ENCODE data around the gene SVEP1. TPM values are rescaled to one million over a fixed set of nuclear protein-coding genes. Genes with fewer than 3 reads are reported as not detected.

The SVEP1 gene
- total RNA-seq, 2 experiments from 2014 or later, result not detected

GRCh38 chr9:110571801-110572483 is 7.6 kb downstream of the SVEP1 start:
- Histone ChIP-seq H3K27ac (ENCODE audit: low read depth, low read length, poor library complexity, severe bottlenecking) (no peak overlapping the region), H3K4me1 (ENCODE audit: insufficient read depth, low read length, poor library complexity, severe bottlenecking) (no peaks in the 10 kb centered on the region), H3K36me3 (ENCODE audit: insufficient read depth, low read length) (no peaks in the 10 kb centered on the region), H2AFZ (ENCODE audit: low read length) (no peak overlapping the region), H3K79me2 (ENCODE audit: insufficient read depth, low read depth, low read length) (no peaks in the 10 kb centered on the region), H3K4me3 (ENCODE audit: low read depth, low read length, poor library complexity, severe bottlenecking) (no peak overlapping the region), H4K20me1 (ENCODE audit: insufficient read depth, low read length) (no peaks in the 10 kb centered on the region), H3K4me2 (ENCODE audit: low read length) (no peak overlapping the region), H3K9me2 (ENCODE audit: insufficient read depth, low read length) (no peaks in the 10 kb centered on the region), H3K9me3 (ENCODE audit: low read length) (no peaks in the 10 kb centered on the region)
- intact Hi-C loops (cut with micrococcal nuclease; ENCODE audit: unreplicated experiment), result no loop called here
- ChIA-PET POLR2A (interaction anchor here (0.6 kb wide), 1 partner anchor 566 kb away, joined by 3 read pairs; no protein-coding TSS in a partner anchor), CTCF (ENCODE audit: unreplicated experiment) (no interaction called here)
- no TSS peak for BruUV-seq (replicated peaks)
- TF ChIP-seq CTCF (conservative IDR thresholded peaks at IDR 0.05; ENCODE audit: low read length), result no peak
- no peak for DNase-seq (ENCODE audit: low spot score)

- no peaks in the 10 kb centered on the region for H3K9me3 ChIP-seq (ENCODE audit: low read length)
- CTCF ChIA-PET (ENCODE audit: unreplicated experiment), result no interaction called here
- no peak overlapping the region for H2AFZ ChIP-seq (ENCODE audit: low read length)
- POLR2A ChIA-PET, result no interaction called here
- no peak for TF ChIP-seq EZH2phosphoT487 (IDR thresholded peaks at IDR 0.05; ENCODE audit: borderline replicate concordance, low read depth, low read length)
- no peak for TF ChIP-seq CTCF (conservative IDR thresholded peaks at IDR 0.05; ENCODE audit: low read length)
- H3K4me2 ChIP-seq (ENCODE audit: low read length), result no peak overlapping the region
- no TSS peak for BruUV-seq (replicated peaks)
- no peaks in the 10 kb centered on the region for H3K36me3 ChIP-seq (ENCODE audit: insufficient read depth, low read length)
- H3K9me2 ChIP-seq (ENCODE audit: insufficient read depth, low read length), result no peaks in the 10 kb centered on the region
- no peak overlapping the region for H3K4me3 ChIP-seq (ENCODE audit: low read depth, low read length, poor library complexity, severe bottlenecking)
- H4K20me1 ChIP-seq (ENCODE audit: insufficient read depth, low read length), result no peaks in the 10 kb centered on the region
- H3K4me1 ChIP-seq (ENCODE audit: insufficient read depth, low read length, poor library complexity, severe bottlenecking), result no peaks in the 10 kb centered on the region
- no peaks in the 10 kb centered on the region for H3K79me2 ChIP-seq (ENCODE audit: insufficient read depth, low read depth, low read length)
- DNase-seq (ENCODE audit: low spot score), result no peak
- intact Hi-C loops (cut with micrococcal nuclease; ENCODE audit: unreplicated experiment), result no loop called here
- H3K27ac ChIP-seq (ENCODE audit: low read depth, low read length, poor library complexity, severe bottlenecking), result no peak overlapping the region
Measured at GRCh38 chr9:110566156-110566555, 13.4 kb downstream of the SVEP1 start.

GRCh38 chr9:110561826-110562225 is 17.7 kb downstream of the SVEP1 start:
- H3K36me3 ChIP-seq (ENCODE audit: insufficient read depth, low read length), result no peaks in the 10 kb centered on the region
- POLR2A ChIA-PET, result no interaction called here
- TF ChIP-seq EZH2phosphoT487 (IDR thresholded peaks at IDR 0.05; ENCODE audit: borderline replicate concordance, low read depth, low read length), result no peak
- no peak for TF ChIP-seq CTCF (conservative IDR thresholded peaks at IDR 0.05; ENCODE audit: low read length)
- H3K79me2 ChIP-seq (ENCODE audit: insufficient read depth, low read depth, low read length), result no peaks in the 10 kb centered on the region
- intact Hi-C loops (cut with micrococcal nuclease; ENCODE audit: unreplicated experiment), result no loop called here
- no peak overlapping the region for H3K4me2 ChIP-seq (ENCODE audit: low read length)
- no peaks in the 10 kb centered on the region for H3K4me1 ChIP-seq (ENCODE audit: insufficient read depth, low read length, poor library complexity, severe bottlenecking)
- no peak overlapping the region for H3K27ac ChIP-seq (ENCODE audit: low read depth, low read length, poor library complexity, severe bottlenecking)
- no peak overlapping the region for H2AFZ ChIP-seq (ENCODE audit: low read length)
- no peak overlapping the region for H3K4me3 ChIP-seq (ENCODE audit: low read depth, low read length, poor library complexity, severe bottlenecking)
- no peaks in the 10 kb centered on the region for H3K9me2 ChIP-seq (ENCODE audit: insufficient read depth, low read length)
- CTCF ChIA-PET (ENCODE audit: unreplicated experiment), result no interaction called here
- BruUV-seq (replicated peaks), result no TSS peak
- DNase-seq (ENCODE audit: low spot score), result no peak
- no peaks in the 10 kb centered on the region for H3K9me3 ChIP-seq (ENCODE audit: low read length)
- no peaks in the 10 kb centered on the region for H4K20me1 ChIP-seq (ENCODE audit: insufficient read depth, low read length)
